ENCODE data around the gene VIL1. TPM values are rescaled to one million over a fixed set of nuclear protein-coding genes. Genes with fewer than 3 reads are reported as not detected.

Gene VIL1
- total RNA-seq, result not detected in 2 replicates

DNA sequence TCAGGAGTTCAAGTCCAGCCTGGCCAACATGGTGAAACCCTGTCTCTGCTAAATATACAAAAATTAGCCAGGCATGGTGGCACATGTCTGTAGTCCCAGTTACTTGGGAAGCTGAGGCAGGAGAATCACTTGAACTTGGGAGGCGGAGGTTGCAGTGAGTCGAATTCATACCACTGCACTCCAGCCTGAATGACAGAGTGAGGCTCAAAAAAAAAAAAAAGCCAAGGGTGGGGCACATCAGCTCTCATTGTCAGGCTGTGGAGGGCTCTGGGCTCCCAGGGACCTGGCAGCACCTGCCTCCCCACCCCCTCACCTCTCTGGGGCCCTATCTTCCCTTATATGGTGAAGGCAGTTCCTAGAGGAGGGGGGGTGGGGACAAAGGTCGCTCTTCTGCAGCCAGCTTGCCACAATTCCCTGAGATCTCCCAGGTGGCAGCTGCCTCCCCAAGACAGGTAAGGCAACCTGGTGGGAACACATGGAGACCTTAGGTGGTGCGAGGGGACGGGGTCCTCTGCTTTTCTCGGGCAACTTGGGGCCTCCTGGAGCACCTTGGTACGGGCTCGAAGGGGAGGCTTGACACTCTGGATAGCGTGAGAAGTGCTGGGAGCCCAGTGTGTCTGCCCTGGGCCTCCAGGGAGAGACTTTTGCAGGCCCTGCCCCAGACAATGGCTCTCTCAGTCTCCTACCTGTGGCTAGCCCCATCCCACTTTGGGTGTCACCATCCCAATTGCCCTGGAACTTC, at the start of gene VIL1:
TSS of gene VIL1 (plus strand) at position 407 of the 742 bp plus-strand sequence. CDS start 4,656 bp downstream, outside the sequence.

DNA sequence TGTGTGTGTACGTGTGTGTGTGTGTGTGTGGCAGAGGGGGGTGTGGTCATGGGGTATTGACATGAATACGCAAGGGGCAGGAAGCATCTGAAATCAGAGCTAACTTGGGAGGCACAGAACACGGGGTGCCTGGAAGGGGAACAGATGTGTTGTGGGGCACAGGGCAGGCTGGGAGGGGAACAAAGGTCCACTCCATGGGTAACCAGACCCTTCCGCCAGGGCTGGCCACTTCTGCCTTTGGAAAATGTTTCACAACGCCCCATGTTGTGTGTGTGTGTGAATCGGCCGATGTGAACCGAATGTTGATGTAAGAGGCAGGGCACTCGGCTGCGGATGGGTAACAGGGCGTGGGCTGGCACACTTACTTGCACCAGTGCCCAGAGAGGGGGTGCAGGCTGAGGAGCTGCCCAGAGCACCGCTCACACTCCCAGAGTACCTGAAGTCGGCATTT, 37.0 kb upstream of the VIL1 start, which contains the start of gene SLC11A1:
TSS of gene SLC11A1 (plus strand) at position 358 of the 451 bp plus-strand sequence. CDS start 96 bp downstream, outside the sequence.

DNA sequence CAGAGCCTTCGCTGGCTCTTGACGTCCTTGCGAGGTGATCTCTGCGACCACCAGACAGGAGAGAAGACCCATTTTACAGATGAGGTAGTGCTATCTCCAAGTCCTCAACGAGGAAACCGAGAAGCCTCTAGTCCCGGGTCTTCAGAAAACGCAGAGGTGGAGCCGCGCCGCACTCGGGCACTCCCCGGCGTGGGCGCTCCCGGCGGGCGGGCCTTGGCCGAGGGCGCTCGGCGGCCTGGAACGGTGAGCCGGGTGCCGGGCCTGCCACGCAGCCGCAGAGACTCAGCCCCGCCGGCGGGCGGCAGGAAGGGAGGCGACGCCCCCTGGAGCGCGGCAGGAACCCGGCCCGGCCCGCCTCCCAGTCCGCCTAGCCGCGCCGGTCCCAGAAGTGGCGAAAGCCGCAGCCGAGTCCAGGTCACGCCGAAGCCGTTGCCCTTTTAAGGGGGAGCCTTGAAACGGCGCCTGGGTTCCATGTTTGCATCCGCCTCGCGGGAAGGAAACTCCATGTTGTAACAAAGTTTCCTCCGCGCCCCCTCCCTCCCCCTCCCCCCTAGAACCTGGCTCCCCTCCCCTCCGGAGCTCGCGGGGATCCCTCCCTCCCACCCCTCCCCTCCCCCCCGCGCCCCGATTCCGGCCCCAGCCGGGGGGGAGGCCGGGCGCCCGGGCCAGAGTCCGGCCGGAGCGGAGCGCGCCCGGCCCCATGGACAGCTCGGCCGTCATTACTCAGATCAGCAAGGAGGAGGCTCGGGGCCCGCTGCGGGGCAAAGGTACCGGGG, 19.3 kb upstream of the VIL1 start, which contains the start of gene CTDSP1:
TSS of gene CTDSP1 (plus strand) at position 478 of the 776 bp plus-strand sequence. CDS start at position 701, 223 bp downstream.

Small RNAs within 50 kb of the gene (small RNA-seq; reads per million reads assigned to genes)
- gene MIR26B, result 731 reads per million, percentile 99 among the genes with 10 or more reads in this experiment

Other genes with a start within 250 kb of the VIL1 start
- gene ARPC2, start 201.9 kb upstream of the VIL1 start, total RNA-seq, result 541 and 551 TPM in 2 replicates
- gene GPBAR1, start 158.1 kb upstream of the VIL1 start, total RNA-seq, result 0.07 and 0.40 TPM in 2 replicates
- 87.4 and 97.3 TPM in 2 replicates for gene AAMP, start 149.0 kb upstream of the VIL1 start, total RNA-seq
- 14.2 and 21.2 TPM in 2 replicates for gene PNKD, start 148.6 kb upstream of the VIL1 start, total RNA-seq
- 90.4 and 119 TPM in 2 replicates for gene TMBIM1, start 126.6 kb upstream of the VIL1 start, total RNA-seq
- not detected in 2 replicates for gene CATIP, start 62.3 kb upstream of the VIL1 start, total RNA-seq
- gene SLC11A1, start 36.9 kb upstream of the VIL1 start, total RNA-seq, result 0.13 TPM in 1 of 2 replicates, not detected in the other
- 58.5 and 63.2 TPM in 2 replicates for gene CTDSP1, start 19.3 kb upstream of the VIL1 start, total RNA-seq
- gene USP37, start 149.2 kb downstream of the VIL1 start, total RNA-seq, result 21.1 and 21.3 TPM in 2 replicates
- gene CNOT9, start 149.7 kb downstream of the VIL1 start, total RNA-seq, result 87.9 and 115 TPM in 2 replicates
- gene PLCD4, start 188.8 kb downstream of the VIL1 start, total RNA-seq, result 0.79 and 2.3 TPM in 2 replicates
- 21.4 and 24.7 TPM in 2 replicates for gene ZNF142, start 240.5 kb downstream of the VIL1 start, total RNA-seq
- gene BCS1L, start 240.6 kb downstream of the VIL1 start, total RNA-seq, result 44.9 and 46.7 TPM in 2 replicates

Measured in thoracic aorta endothelial cell (primary cell).